GM21717 (cell line): Measurements from ENCODE around the gene MUC5AC.
"Not testable (repeated sequence)": the region's sequence is repeated elsewhere in the genome, so short reads cannot be mapped to it uniquely, and the experiment has no call there.

Source experiments
- ATAC-seq: cut with Tn5 transposase; IDR thresholded peaks from one replicate; pipeline ENCODE4 v1.9.1; 2021; ENCODE audit warnings: mild to moderate bottlenecking, moderate library complexity; ENCODE audit not compliant: unreplicated experiment

MUC5AC gene

DNA sequence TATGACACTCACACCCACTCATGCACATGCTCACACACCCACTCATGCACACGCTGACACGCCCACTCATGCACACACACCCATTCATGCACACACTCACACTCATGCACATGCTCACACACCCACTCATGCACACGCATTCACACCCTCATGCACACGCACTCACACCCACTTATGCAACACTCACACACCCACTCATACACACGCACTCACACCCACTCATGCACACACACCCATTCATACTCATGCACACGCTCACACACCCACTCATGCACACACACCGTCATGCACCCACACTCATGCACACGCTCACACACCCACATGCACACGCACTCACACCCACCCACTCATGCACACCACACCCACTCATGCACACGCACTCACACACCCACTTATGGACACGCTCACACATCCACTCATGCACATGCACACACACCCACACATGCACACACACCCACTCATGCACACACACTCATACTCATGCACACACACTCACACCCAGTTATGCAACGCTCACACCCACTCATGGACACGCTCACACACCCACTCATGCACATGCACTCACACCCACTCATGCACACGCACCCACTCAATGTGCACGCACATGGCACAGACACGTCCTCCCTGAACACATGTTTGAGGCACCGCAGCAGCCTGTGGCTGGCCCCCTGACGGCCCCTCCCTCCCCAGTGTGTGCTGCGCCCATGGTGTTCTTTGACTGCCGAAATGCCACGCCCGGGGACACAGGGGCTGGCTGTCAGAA lies 17.9 kb downstream of the MUC5AC start:
- no peak for ATAC-seq

DNA sequence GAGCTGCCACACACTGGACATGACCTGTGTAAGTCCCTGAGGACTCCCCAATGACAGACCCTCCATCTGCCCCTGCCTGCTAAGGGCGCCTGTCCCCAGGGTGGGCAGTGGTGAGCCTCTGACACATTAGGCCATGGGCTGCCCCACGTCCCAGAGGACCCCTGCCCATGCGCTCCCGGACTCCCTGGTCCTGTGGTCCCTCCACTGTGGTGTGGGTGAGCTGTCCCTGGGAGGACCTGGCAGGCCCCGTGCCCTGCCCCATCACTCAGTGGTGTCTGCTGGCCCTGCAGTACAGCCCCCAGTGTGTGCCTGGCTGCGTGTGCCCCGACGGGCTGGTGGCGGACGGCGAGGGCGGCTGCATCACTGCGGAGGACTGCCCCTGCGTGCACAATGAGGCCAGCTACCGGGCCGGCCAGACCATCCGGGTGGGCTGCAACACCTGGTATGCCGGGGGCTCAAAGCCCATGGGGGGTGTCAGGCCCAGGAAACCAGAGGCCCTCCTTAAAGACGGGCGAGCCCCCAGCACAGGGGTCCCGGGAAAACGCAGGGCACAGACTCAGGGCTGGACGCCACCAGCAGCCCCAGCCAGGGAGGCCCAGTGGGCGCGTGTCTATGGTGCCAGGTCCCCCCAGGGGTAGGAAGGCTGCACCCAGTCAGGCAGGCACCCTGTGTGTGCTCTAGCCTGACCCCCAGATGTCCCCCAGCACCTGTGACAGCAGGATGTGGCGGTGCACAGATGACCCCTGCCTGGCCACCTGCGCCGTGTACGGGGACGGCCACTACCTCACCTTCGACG lies 18.7 kb downstream of the MUC5AC start:
- ATAC-seq: no peak

GRCh38 chr11:1177020-1177770 lies 19.4 kb downstream of the MUC5AC start:
- no peak for ATAC-seq

DNA sequence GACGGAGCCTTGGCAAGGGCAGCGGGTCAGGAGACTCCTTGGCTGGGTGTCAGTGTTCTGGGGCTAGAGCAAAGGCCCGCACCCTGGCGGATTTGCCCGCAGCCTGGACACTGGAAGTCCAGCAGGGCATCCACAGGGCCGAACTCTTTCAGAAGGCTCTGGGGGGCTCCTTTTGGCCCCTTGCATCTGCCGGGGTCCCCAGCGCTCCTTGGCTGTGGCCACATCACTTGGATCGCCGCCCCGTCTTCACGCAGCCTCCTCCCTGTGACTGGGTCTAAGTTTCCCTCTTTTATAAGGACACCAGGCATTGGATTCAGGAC lies 20.0 kb downstream of the MUC5AC start:
- no peak for ATAC-seq

- ATAC-seq: no peak
Measured at GRCh38 chr11:1178201-1178885, 20.6 kb downstream of the MUC5AC start.

- no peak for ATAC-seq
Measured at GRCh38 chr11:1178906-1179305, 21.2 kb downstream of the MUC5AC start.

DNA sequence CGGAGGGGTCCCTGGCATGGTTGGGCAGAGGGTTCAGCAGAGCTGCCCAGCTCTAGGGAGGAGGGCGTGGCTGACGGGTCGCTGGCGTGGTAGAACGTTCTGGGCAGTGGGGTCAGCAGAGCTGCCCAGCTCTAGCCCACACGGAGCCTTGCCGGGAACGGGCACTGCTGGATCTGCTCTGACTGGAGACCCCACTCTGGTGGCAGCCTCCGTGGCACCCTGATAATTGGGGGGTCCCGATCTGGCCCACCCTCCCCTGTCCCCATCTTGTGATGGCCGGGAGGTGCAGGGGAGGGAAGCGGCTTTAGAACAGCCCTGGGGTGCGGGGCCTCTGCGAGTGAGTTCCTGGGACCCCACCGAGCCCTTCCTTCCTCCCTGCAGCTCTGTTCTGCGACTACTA lies 21.9 kb downstream of the MUC5AC start:
- no peak for ATAC-seq

- no peak for ATAC-seq
Measured at GRCh38 chr11:1180171-1180570, 22.4 kb downstream of the MUC5AC start.

GRCh38 chr11:1180947-1181391 lies 23.2 kb downstream of the MUC5AC start:
- ATAC-seq: no peak

- no peak for ATAC-seq
Measured at GRCh38 chr11:1181420-1181819, 23.7 kb downstream of the MUC5AC start.

DNA sequence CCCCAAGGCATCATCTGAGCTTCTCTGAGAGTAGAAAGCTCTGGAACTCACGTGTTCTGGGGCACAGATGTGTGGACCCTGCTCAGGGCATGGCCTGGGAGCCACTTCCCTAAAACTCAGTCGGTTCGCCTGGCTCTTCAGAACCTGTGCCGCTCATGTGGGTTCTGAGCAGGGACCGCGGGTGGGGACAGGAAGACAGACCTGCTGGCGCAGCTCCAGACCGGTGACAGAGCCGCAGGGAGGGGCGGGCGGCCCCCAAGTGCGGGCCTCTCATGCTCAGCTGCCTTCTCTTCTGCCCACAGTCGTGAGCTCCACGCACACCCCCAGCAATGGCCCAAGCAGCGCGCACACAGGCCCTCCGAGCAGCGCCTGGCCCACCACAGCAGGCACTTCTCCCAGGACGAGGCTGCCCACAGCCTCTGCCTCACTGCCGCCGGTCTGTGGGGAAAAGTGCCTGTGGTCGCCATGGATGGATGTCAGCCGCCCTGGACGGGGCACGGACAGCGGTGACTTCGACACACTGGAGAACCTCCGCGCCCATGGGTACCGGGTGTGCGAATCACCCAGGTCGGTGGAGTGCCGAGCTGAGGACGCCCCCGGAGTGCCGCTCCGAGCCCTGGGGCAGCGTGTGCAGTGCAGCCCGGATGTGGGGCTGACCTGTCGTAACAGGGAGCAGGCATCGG lies 24.2 kb downstream of the MUC5AC start:
- ATAC-seq: no peak

DNA sequence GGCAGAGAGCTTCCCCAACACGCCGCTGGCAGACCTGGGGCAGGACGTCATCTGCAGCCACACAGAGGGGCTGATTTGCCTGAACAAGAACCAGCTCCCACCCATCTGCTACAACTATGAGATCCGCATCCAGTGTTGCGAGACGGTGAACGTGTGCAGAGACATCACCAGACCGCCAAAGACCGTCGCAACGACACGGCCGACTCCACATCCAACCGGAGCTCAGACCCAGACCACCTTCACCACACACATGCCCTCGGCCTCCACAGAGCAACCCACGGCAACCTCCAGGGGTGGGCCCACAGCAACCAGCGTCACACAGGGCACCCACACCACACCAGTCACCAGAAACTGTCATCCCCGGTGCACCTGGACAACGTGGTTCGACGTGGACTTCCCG lies 26.4 kb downstream of the MUC5AC start:
- not testable (repeated sequence) for ATAC-seq

DNA sequence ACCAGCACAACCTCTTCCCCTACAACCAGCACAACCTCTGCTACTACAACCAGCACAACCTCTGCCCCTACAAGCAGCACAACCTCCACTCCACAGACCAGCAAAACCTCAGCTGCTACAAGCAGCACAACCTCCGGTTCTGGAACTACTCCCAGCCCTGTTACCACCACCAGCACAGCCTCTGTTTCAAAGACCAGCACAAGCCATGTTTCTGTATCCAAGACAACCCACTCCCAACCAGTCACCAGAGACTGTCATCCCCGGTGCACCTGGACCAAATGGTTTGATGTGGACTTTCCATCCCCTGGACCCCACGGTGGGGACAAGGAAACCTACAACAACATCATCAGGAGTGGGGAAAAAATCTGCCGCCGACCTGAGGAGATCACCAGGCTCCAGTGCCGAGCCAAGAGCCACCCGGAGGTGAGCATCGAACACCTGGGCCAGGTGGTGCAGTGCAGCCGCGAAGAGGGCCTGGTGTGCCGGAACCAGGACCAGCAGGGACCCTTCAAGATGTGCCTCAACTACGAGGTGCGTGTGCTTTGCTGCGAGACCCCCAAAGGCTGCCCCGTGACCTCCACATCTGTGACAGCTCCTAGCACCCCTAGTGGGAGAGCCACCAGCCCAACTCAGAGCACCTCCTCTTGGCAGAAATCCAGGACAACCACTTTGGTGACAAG lies 30.8 kb downstream of the MUC5AC start:
- ATAC-seq: not testable (repeated sequence)

GRCh38 chr11:1189816-1190215 lies 32.1 kb downstream of the MUC5AC start:
- ATAC-seq: not testable (repeated sequence)

- not testable (repeated sequence) for ATAC-seq
Measured at GRCh38 chr11:1191786-1192470, 34.2 kb downstream of the MUC5AC start.

DNA sequence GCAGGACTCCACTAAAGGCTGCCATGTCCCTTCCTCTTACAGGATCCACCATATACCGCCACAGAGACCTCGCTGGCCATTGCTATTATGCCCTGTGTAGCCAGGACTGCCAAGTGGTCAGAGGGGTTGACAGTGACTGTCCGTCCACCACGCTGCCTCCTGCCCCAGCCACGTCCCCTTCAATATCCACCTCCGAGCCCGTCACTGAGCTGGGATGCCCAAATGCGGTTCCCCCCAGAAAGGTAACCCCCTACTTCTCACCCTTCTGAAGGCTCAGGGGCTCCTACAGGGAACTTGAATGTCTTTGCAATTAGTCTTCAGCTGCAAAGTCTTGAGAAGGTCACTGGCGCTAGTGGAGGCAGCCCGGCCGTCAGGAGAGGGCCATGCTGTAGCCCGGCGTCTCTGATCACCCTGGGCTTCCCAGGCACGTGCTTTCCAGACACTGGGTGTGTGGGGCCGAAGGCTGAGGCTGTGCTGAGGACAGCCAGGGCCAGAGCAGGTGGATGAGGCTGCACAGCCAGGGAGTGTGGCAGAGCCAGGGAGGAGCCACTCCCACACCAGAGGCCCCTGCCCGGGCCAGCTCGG lies 35.1 kb downstream of the MUC5AC start:
- ATAC-seq: no peak

DNA sequence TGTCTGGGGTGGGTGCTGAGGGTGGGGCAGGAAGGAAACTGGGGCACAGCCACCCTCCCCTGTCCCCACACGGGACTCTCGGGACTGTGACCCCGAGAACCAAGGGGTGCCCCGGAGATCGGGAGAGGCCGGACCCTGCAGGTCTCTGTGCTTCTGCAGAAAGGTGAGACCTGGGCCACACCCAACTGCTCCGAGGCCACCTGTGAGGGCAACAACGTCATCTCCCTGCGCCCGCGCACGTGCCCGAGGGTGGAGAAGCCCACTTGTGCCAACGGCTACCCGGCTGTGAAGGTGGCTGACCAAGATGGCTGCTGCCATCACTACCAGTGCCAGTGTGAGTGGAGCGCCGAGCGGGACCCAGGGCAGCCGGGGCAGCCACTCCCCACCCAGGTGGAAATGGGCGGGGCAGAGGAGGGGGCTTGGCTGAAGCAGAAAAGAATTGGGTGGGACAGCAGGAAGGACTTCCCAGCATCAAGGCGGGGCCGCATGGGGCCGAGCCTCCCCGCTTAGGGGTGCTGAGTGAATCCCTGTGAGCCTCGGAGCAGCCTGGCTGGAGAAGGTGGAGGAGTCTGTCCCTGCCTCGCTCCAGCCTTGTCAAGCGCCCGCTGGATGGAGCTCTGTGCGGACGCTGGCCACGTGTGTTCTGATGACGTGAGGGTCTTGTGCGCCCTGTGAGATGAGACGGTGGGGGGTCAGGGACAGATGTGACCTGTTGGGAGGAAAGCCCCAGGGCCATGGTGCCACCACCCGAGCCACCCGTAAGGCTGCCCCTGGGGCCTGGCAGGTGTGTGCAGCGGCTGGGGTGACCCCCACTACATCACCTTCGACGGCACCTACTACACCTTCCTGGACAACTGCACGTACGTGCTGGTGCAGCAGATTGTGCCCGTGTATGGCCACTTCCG lies 35.8 kb downstream of the MUC5AC start:
- no peak for ATAC-seq
